Adrenal gland (tissue), 5 donors: ENCODE results near the gene TINAGL1.

ENCODE experiments used
- POLR2A ChIP-seq, 2 donors: fragments of 450-650 bp; IDR thresholded peaks; one replicate each; pipeline ENCODE4 v1.6.1; 2017; ENCODE audit warnings: antibody characterized with exemption in 2 of 2, mild to moderate bottlenecking in 2 of 2, moderate library complexity in 1 of 2
- TF ChIP-seq, protein P1 (sequence below), 6 experiments: fragments of 450-650 bp in 4 of 6; fragments of 200-600 bp in 2 of 6; sonication (generic) in 1 of 6; IDR thresholded peaks; 1 replicate in 5 of 6; 2 replicates in 1 of 6; pipeline versions ENCODE4 v1.5.1 to v1.8.0; 2016 to 2021; ENCODE audit warnings: antibody characterized with exemption in 6 of 6, mild to moderate bottlenecking in 2 of 6, moderate library complexity in 1 of 6
- donor health status: DM: no; HTN: no; CAD: no.

DNA sequence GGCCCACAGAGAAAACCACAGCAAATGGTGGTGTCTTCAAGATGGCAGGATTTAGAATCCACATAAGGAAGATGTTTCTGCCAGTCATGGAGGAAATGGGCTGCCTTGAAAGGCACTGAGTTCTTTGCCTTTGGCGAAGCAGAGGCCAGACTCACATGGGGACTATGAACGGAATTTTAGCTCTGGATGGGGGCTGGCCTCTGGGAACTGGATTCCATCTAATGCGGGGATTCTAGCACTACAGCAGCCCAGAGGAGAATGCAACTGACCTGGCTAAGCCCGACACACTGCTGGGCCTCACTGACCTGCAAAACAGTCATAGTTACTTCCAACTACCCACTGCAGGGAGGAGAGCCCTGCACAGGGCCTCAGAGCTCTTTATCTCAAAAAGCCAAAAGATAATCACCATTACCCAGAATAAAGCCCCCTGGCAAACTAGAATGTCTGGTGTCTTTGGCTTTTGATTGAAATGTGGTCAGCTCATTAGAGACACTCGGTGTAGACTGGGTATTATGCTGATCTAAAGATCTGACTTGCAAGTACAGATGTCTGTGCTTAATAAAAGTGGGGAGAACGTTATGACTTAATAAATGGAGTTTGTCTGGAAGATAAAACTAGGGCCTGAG lies 52.7 kb downstream of the TINAGL1 start:
- TF ChIP-seq, protein P1, sequence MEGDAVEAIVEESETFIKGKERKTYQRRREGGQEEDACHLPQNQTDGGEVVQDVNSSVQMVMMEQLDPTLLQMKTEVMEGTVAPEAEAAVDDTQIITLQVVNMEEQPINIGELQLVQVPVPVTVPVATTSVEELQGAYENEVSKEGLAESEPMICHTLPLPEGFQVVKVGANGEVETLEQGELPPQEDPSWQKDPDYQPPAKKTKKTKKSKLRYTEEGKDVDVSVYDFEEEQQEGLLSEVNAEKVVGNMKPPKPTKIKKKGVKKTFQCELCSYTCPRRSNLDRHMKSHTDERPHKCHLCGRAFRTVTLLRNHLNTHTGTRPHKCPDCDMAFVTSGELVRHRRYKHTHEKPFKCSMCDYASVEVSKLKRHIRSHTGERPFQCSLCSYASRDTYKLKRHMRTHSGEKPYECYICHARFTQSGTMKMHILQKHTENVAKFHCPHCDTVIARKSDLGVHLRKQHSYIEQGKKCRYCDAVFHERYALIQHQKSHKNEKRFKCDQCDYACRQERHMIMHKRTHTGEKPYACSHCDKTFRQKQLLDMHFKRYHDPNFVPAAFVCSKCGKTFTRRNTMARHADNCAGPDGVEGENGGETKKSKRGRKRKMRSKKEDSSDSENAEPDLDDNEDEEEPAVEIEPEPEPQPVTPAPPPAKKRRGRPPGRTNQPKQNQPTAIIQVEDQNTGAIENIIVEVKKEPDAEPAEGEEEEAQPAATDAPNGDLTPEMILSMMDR (IDR thresholded peaks at IDR 0.05): no peak
- TF ChIP-seq POLR2A (IDR thresholded peaks at IDR 0.05): no peak
